ENCODE measurements around the gene TLE2. TPM values are rescaled to one million over a fixed set of nuclear protein-coding genes. Genes with fewer than 3 reads are reported as not detected.

Gene TLE2
- total RNA-seq, 4 donors from 2014 or later = 6.5 to 29.7 (median 16.3) TPM

DNA sequence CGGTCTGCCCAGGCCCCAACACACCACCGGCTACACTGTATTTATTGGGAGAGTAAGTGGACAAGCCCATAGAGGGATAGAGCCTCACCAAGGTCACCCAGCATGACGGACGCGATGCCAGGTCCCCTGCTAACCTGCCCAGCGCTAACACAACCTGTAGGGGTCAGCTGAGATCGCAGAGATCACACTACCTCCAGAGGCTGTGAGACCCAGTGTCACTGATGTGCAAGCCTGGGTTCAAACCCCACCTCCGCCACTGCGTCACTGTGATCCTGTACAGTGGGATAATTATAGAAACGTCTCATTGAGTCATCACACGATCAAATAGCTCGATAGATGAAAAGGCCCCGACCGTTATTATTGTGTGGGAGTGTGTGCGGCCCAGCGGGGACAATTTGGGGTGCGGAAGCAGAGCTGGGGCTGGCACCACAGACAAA lies 10.6 kb upstream of the TLE2 start:
- TF ChIP-seq, protein P1, sequence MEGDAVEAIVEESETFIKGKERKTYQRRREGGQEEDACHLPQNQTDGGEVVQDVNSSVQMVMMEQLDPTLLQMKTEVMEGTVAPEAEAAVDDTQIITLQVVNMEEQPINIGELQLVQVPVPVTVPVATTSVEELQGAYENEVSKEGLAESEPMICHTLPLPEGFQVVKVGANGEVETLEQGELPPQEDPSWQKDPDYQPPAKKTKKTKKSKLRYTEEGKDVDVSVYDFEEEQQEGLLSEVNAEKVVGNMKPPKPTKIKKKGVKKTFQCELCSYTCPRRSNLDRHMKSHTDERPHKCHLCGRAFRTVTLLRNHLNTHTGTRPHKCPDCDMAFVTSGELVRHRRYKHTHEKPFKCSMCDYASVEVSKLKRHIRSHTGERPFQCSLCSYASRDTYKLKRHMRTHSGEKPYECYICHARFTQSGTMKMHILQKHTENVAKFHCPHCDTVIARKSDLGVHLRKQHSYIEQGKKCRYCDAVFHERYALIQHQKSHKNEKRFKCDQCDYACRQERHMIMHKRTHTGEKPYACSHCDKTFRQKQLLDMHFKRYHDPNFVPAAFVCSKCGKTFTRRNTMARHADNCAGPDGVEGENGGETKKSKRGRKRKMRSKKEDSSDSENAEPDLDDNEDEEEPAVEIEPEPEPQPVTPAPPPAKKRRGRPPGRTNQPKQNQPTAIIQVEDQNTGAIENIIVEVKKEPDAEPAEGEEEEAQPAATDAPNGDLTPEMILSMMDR (IDR thresholded peaks at IDR 0.05; ENCODE audit: low read depth) = no peak

GRCh38 chr19:3039125-3039524 lies 10.0 kb upstream of the TLE2 start:
- TF ChIP-seq, protein P1 (IDR thresholded peaks at IDR 0.05; ENCODE audit: low read depth) = no peak

DNA sequence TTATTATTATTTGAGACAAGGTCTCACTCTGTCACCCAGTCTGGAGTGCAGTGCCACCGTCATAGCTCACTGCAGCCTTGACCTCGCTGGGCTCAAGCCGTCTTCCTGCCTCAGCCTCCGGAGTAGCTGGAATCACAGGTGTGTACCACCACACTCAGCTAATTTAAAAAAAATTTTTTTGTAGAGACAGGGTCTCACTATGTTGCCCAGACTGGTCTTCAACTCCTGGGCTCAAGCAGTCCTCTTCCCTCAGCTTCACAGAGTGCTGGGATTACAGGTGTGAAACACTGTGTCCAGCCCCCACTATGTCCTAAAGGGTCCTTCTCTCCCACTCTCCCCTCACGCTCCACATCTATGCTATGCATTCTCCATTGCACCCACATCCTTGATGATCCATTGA lies 9.1 kb upstream of the TLE2 start:
- TF ChIP-seq, protein P1 (IDR thresholded peaks at IDR 0.05; ENCODE audit: low read depth) = no peak

- TF ChIP-seq, protein P1 (IDR thresholded peaks at IDR 0.05; ENCODE audit: low read depth) = no peak
Measured at GRCh38 chr19:3036119-3036976, 7.3 kb upstream of the TLE2 start.

- TF ChIP-seq, protein P1 (IDR thresholded peaks at IDR 0.05; ENCODE audit: low read depth) = no peak
Measured at GRCh38 chr19:3035542-3036118, 6.5 kb upstream of the TLE2 start.

- TF ChIP-seq, protein P1 (IDR thresholded peaks at IDR 0.05; ENCODE audit: low read depth) = no peak
Measured at GRCh38 chr19:3034656-3035541, 5.8 kb upstream of the TLE2 start.

DNA sequence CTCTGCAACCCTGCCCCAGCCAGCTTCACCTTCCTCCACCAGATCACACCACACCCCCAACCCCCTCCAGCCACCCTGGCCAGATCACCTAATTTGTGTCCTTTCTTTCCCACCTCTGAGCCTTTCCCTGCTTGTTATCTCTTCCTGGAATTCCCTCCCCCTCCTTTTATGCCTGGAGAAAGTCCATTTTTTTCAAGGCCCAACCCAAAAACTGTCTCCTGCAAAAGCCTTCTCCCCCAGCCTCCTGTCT lies 5.3 kb upstream of the TLE2 start:
- TF ChIP-seq, protein P1 (IDR thresholded peaks at IDR 0.05; ENCODE audit: low read depth) = no peak
